Measurements from ENCODE around the gene ACKR1.

The ACKR1 gene

GRCh38 chr1:159223004-159223403 is 18.3 kb downstream of the ACKR1 start:
- no peak for FAIRE-seq

GRCh38 chr1:159228554-159228953 is 23.9 kb downstream of the ACKR1 start:
- FAIRE-seq = no peak

DNA sequence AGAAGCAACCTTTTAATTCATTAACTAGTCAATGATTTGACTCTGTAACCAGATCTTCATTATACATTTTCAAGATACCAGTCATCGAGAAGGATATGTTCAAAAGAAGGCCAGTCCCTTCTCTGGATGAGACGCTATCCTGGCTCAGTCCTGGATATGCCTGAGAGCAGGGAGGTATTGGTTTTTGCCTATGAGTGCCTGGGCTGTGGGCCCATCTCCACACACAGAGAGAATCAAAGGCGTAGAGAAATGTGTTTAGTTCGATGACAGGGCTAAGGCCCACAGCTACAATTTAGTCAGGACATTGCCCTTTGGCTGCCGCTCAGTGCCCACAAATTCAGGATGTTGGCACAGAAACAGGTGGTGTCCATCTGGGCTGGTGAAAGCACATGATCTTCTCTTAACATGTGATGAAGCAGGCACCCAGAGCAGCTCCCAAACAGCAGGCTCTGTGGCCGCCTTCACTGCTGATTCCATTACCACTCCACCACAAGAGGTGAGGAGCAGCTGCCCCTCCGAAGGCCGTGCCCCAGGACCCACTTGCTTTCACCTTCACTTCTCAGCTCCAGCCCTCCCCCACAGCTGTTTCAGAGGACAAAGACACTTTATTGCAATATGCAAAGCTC is 24.7 kb downstream of the ACKR1 start:
- no peak for FAIRE-seq

- FAIRE-seq = no peak
Measured at GRCh38 chr1:159229896-159230295, 25.2 kb downstream of the ACKR1 start.

GRCh38 chr1:159239551-159240220 is 35.0 kb downstream of the ACKR1 start:
- no peak for FAIRE-seq

DNA sequence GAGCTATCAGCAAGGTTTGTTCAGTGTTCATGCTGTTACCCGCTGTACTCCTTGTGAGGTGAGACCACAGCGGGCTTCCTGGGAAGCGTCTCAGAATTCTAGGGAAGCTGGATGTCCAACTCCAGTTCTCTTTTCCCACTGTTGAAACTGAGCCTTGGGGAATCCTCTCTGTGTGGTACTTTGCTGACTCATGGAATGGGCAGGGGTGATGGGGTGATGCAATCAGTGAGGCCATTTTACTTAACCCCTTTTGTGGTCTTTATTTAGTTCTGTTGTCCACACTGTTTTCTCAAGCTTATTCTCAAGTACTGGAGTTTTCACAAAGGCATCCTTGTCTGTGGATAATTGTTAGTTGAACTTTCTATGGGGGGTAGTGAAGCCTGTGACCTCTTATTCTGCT is 42.6 kb downstream of the ACKR1 start:
- FAIRE-seq = no peak

DNA sequence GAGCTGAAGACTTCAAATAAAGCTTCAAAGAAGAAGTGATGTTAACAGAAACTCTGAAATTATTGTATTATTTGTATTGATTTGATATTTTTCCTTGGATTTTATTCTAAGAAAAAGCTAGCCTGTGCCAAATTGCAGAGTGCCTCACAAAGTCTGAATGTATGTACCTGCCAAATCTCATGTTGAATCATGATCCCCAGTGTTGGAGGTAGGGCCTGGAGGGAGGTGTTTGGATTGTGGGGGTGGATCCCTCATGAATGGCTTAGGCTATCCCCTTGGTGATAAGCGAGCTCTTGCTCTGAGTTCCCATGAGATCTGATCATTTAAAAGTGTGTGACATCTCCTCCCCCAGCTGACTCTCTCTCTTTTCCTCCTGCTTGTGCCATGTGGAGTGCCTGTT is 43.6 kb downstream of the ACKR1 start:
- FAIRE-seq = no peak

DNA sequence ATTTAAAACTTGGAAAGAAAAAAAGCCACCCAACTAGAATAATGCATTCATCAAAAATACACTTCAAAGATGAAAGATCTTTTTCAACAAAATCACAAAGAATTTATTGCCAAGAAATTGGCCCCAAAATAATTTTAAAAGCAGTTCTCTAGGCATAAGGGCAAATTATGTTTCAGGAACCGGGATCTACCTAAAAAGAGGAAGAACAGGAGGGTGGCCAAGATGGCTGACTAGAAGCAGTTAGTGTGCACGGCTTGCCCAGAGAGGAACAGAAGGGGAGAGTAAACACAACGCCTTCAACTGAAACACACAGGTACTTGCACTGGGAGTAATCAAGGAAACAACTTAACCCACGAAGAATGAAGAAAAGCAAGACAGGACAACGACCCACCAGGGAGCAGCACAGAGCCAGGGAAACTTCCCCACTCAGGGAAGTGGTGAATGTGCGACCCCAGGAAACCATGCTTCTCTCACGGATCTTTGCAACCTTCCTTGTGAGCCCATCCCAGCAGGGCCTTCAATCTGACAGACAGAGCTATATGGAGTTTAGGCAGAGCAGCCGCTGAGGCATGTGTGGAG is 46.1 kb downstream of the ACKR1 start:
- FAIRE-seq = no peak

All from endometrium (tissue), 2 donors.